Measurements from ENCODE around the gene MCF2L.

Gene MCF2L

GRCh38 chr13:113086031-113086750 lies 117.2 kb downstream of the MCF2L start:
- no peak for DNase-seq (ENCODE audit: low read depth)
- no peak for TF ChIP-seq CTCF (IDR thresholded peaks at IDR 0.05; ENCODE audit: low read depth, low read length, missing control alignments)
- H3K4me3 ChIP-seq (ENCODE audit: low read depth, low read length): no peak overlapping the region

GRCh38 chr13:113086991-113087922 lies 118.2 kb downstream of the MCF2L start:
- in situ Hi-C loops (cut with HindIII; ENCODE audit: low sequenced_read_pairs): no loop called here
- H3K4me3 ChIP-seq (ENCODE audit: low read depth, low read length): no peak overlapping the region
- no peak for TF ChIP-seq CTCF (IDR thresholded peaks at IDR 0.05; ENCODE audit: low read depth, low read length, missing control alignments)
- no peak for DNase-seq (ENCODE audit: low read depth)

More at GRCh38 chr13:113086031-113086750, 117.2 kb downstream of the MCF2L start:
- in situ Hi-C loops (cut with HindIII; ENCODE audit: low sequenced_read_pairs): no loop called here

- no peak for TF ChIP-seq CTCF (IDR thresholded peaks at IDR 0.05; ENCODE audit: low read depth, low read length, missing control alignments)
- in situ Hi-C loops (cut with HindIII; ENCODE audit: low sequenced_read_pairs): no loop called here
- no peak overlapping the region for H3K4me3 ChIP-seq (ENCODE audit: low read depth, low read length)
- DNase-seq (ENCODE audit: low read depth): no peak
Measured at GRCh38 chr13:113087923-113088690, 119.1 kb downstream of the MCF2L start.

- DNase-seq (ENCODE audit: low read depth): no peak
- no peak overlapping the region for H3K4me3 ChIP-seq (ENCODE audit: low read depth, low read length)
- no peak for TF ChIP-seq CTCF (IDR thresholded peaks at IDR 0.05; ENCODE audit: low read depth, low read length, missing control alignments)
- in situ Hi-C loops (cut with HindIII; ENCODE audit: low sequenced_read_pairs): no loop called here
Measured at GRCh38 chr13:113088691-113089020, 119.6 kb downstream of the MCF2L start.

- DNase-seq (ENCODE audit: low read depth): no peak
- in situ Hi-C loops (cut with HindIII; ENCODE audit: low sequenced_read_pairs): no loop called here
- no peak overlapping the region for H3K4me3 ChIP-seq (ENCODE audit: low read depth, low read length)
- TF ChIP-seq CTCF (IDR thresholded peaks at IDR 0.05; ENCODE audit: low read depth, low read length, missing control alignments): no peak
Measured at GRCh38 chr13:113089693-113090414, 120.8 kb downstream of the MCF2L start.

GRCh38 chr13:113090415-113090770 lies 121.4 kb downstream of the MCF2L start:
- in situ Hi-C loops (cut with HindIII; ENCODE audit: low sequenced_read_pairs): no loop called here
- TF ChIP-seq CTCF (IDR thresholded peaks at IDR 0.05; ENCODE audit: low read depth, low read length, missing control alignments): no peak
- no peak overlapping the region for H3K4me3 ChIP-seq (ENCODE audit: low read depth, low read length)
- DNase-seq (ENCODE audit: low read depth): no peak

All from astrocyte of the cerebellum (primary cell).